Activated CD4-positive, alpha-beta T cell treated with anti-CD3 and anti-CD28 coated beads, Interleukin-2, Interleukin-6, amounts not matched to agents 100 ng/mL and 50 ng/mL, durations not matched to agents 16 hours and 8 hours (primary cell): ENCODE data around the gene PRKCA.

Experiments used
- DNase-seq: peaks from one replicate; pipeline ENCODE4 v3.0.0-alpha.2; 2020

Gene PRKCA

GRCh38 chr17:66392783-66393437 lies 90.5 kb downstream of the PRKCA start:
- DNase-seq, result no peak

DNA sequence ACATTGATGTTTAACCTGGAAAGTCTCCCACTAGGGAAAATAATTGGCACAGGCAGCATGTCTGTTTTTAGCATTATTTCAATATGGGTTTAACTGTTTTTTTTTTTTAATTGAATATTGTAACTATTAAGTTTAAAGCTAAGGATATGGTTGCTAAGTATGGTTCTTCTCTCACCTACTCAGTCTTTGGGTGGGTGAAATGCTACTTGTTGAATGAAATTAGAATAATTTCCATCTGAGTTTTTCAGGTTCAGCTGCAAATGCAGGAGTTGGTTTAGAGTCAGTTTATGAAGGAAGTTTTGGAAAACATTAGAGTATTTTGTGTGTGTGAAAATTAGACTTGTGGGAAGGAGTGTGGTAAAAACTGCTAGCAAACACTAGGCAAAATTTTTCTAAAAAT lies 93.5 kb downstream of the PRKCA start:
- DNase-seq, result no peak

DNA sequence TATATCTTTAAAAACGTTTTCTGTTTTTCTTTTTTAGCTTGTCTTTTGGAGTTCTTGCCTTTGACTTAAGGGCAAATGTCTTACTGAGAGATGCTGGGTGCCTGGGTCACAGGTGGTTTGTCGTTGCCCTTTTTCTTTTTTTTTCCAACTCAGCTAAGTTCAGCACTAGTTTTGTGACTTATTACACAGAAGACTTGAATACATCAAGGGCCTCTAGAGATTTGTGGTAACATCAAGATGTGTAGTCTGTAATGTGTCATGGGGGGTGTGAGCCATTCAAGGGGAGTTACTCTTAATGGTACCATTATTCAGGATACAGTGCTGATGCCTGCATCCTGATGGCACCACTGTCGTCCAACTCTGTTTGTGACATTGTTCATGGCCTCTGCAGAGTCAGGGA lies 95.1 kb downstream of the PRKCA start:
- DNase-seq, result no peak

DNA sequence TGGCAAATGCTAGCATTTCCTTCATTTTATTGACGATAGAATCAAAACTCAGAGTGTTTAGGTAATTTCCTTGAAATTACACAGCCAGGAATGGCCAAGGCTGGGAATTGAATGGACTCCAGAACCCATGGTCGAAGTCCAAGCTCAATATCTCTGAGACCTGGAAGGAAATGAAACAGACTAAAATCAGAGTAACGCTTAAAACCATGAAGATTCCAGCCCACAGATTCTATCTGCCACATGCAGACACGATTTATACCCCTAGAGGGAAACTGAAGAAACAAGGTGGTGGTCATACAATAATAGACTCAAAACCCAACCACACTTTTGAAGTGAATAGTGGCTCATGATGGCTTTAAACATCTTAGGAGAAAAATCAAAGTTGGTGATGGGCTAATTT lies 95.6 kb downstream of the PRKCA start:
- no peak for DNase-seq

- DNase-seq, result no peak
Observed at GRCh38 chr17:66398617-66399016, 96.2 kb downstream of the PRKCA start.

- DNase-seq, result peak; percentile 65
Observed at GRCh38 chr17:66399441-66399840, 97.0 kb downstream of the PRKCA start.

- DNase-seq, result peak; percentile 52
Observed at GRCh38 chr17:66400041-66400688, 97.8 kb downstream of the PRKCA start.

- DNase-seq, result no peak
Observed at GRCh38 chr17:66400698-66401097, 98.3 kb downstream of the PRKCA start.

GRCh38 chr17:66401364-66401763 lies 99.0 kb downstream of the PRKCA start:
- DNase-seq, result no peak

DNA sequence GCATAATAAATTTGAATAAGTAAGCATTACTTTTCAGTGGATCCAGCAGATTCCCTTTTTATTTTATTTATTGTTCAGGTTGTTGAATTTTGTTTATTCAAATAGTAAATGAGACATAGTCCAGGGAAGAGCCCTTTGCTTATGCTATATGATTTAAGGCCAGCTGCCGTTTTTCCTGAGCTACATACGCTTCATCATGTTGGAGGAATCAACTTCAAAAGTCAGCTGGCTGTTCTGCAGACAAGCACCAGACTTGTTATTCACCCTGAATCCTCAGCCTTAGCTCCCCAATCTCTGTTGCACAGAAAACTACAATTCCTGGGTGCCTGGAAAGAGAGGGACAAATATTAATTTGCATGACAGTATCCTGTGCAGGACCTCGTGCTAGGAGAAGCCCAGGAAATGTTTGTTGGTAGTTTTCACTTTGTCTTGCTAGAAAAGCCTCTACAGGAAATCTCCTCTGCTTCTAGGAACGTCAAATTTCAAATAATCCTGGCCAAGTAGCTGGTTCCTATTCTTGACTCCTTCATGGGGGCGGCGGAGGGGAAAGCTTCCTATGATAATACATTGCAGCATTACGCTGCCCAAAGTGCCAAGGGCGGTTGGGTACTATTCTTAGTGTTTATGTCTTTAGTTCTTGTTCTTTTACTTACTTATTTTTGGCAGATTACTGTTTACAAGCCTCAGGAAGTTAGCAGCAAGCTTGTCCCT lies 101.6 kb downstream of the PRKCA start:
- no peak for DNase-seq

DNA sequence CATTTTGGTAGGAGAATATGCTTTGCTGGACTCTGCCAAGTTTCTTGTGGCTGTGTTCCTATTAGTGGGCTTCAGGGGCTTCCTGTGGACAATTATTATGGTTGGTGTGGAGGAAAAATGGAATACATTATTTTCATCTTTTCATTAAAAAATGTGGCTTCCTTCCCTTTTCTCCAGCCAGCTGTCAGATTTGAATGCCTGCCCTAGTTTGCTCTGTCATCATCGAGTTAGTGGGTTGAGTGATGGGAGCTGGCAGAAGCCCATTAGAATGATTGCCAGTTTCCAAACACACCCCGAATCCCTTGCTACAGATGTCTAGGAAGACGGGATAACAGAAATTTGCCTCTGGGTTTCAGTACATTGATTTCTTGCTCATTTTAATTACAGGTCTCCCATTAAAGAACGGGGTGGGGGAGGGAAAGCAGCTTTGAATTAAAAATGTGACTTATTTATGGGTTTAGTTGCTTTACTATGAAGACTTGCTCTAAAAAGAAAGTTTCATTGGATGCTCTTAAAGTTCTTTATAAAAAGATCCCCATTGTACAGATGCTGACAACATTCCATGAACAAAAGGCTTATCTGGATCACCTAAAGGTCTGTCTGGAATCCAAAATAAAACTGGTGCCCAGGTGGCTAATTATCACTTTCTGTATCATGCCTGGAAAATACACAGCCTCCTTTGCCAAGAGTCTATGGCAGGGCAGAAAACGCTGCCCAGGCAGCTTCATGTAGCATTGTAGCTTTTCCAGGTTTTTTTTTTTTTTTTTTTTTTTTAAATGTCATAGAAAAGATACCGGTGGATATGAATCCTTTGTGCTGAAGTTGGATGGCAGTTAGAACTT lies 103.6 kb downstream of the PRKCA start:
- DNase-seq, result no peak

- peak; percentile 39 for DNase-seq
Observed at GRCh38 chr17:66406701-66407644, 104.6 kb downstream of the PRKCA start.

GRCh38 chr17:66407864-66408263 lies 105.5 kb downstream of the PRKCA start:
- no peak for DNase-seq

DNA sequence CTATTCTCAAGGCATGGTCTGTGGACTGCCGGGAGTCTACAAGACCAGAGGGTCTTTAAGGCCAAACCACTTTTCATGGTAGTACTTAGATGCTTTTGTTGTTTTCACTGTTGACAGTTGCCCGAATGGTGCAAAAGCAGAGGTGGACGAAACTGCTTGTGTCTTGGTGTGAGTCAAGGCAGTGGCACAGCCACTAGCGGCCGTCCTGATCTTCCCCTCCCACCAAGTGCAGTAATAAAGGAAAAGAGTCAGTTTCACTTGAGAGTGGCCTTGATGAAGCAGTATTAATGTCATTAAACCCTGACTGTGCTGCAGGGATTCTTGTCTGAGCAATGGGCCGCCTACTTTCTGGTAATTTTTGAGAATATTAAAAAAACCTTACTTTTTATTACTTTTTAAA lies 109.1 kb downstream of the PRKCA start:
- DNase-seq, result peak; percentile 43

GRCh38 chr17:66412857-66413558 lies 110.6 kb downstream of the PRKCA start:
- DNase-seq, result no peak

DNA sequence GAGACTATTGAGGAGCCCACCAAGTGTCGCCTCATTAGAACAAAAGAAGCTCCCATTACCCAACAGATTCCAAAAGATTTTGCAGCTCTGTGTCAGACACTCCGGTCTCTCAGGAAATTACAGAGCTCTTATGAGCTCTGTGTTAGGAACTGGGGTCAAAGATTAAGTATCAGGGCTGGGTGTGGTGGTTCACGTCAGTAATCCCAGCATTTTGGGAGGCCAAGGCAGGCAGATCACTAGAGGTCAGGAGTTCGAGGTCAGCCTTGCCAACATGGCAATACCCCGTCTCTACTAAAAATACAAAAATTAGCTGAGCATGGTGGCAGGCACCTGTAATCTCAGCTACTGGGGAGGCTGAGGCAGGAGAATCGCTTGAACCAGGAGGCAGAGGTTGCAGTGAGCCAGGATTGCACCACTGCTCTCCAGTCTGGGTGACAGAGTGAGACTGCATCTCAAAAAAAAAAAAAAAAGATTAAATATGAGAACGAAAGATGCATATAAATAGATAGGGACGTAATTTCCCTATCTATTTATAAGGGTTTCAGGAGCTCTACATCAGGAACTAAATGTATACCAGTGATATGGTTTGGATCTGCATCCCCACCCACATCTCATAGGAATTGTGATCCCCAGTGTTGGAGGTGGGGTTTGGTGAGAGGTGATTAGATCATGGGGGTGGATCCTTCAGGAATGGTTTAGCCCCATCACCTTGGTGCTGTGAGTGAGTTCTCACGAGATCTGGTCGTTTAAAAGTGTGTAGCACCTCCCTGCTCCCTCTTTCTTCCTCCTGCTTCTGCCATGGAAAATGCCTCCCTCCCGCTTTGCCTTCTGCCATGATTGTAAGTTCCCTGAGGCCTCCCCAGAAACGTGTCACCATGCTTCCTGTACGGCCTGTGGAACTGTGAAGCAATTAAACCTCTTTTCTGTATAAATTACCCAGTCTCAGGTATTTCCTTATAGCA lies 111.4 kb downstream of the PRKCA start:
- no peak for DNase-seq

DNA sequence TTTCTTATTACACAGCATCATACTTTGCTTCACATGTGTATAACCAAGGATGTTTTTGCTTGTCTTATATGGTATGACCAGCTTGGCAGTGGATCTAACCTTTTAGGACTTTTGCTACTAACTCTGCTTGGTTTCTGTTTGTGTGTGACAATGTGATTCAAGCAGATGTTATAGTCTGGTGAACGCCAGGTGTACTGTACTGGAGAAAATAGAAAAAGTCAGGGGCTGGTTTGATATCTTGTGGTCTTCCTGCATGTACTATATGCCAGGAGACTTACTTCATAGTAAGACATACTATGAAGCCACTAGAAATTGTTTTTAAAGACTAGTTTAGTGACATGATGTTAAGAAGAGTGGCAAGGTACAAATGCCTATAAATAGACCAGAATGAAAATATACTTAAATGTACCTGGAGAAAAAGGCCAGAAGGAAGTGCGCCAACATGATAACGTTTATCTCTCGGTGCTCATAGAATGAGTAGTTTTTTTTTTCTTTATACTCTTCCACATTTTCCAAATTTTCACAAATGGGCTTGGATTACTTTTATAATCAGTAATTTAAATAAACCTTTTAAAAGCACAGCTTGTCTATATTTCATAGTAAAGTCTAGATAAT lies 112.3 kb downstream of the PRKCA start:
- DNase-seq, result no peak

DNA sequence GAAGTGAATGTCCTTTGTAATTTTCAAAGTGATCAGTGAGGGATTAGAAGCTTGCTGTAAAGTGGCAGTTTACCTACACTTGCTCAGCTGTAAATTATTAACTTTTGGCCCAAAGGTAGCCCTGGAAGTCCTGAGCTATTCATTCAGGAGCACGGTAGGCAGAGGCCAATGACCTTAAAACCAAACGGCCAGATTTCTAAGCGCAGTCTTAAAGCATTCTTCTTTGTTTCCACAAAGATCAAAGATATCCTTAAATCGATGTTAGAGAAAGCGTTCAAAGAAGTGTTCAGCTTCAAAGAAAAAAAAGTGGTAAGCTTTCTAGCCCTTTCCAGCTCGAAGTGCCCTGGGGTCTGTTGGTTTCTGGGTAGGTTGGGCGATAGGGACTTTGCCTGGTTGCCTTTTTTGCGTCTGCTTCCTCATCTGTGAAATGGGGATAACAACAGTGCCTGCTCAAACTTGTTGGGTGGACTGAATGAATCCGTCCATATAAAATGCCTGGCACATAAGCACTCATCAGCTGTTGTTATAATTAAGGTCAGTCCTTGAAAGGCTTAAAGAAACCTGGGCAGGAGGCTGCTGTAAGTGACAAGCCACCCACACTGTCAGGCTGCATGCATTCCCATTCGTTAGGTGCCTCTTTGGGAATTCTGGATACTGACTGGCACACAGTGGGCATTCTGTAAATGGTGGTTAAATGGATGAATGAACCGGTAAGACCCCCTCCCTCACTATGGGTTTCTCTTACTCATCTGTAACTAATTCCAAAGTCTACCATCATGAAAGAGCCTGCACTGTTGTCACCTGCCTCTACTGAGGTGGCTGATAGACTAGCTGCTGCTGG lies 113.2 kb downstream of the PRKCA start:
- DNase-seq, result no peak
